HG02678 (cell line): ENCODE data around the gene KCNJ11.

Source experiments
- ATAC-seq: cut with Tn5 transposase; IDR thresholded peaks from one replicate; pipeline ENCODE4 v1.9.1; 2021; ENCODE audit warnings: mild to moderate bottlenecking, moderate library complexity; ENCODE audit not compliant: unreplicated experiment

Gene KCNJ11

GRCh38 chr11:17392872-17393271, 4.4 kb upstream of the KCNJ11 start:
- ATAC-seq, result no peak

DNA sequence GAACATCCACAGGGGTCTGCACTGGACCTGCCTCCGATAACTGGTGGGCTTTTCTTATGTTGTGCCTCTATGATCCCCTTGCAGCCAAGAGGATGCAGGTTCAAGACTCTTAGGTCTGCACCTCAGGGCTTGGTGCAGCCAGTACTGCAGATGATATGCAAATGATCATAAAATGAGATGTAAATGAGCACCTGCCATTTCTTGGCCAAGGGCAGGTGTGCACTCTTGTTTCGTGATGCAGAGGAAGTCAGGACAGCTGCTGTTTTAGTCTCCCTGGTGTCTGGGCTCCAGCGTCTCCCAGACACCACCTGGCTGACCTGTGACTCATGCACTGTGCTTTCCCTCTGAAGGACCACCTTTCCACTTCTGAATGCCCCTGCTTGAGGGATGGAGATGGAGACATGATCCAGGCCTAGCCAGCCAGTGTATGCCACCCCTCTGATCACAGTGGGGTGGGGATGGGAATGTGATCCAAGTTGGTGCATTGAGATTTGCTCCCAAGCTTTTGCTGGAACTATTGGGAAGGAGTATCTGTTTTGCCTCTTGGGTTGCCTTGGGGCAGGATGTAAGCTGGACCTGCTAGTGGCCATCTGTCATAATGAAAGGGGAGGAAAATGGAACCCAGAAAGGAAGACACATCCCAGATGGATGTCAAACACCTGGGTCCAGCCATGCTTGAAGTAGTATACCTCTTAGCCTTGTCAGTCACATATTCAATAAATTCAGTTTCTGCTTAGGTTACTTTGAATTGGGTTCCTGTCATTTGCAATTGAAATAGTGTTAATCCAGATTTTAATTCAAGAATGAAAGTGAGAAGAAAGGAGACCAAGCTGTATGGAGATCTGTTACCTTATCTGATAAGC, 3.3 kb upstream of the KCNJ11 start:
- no peak for ATAC-seq

DNA sequence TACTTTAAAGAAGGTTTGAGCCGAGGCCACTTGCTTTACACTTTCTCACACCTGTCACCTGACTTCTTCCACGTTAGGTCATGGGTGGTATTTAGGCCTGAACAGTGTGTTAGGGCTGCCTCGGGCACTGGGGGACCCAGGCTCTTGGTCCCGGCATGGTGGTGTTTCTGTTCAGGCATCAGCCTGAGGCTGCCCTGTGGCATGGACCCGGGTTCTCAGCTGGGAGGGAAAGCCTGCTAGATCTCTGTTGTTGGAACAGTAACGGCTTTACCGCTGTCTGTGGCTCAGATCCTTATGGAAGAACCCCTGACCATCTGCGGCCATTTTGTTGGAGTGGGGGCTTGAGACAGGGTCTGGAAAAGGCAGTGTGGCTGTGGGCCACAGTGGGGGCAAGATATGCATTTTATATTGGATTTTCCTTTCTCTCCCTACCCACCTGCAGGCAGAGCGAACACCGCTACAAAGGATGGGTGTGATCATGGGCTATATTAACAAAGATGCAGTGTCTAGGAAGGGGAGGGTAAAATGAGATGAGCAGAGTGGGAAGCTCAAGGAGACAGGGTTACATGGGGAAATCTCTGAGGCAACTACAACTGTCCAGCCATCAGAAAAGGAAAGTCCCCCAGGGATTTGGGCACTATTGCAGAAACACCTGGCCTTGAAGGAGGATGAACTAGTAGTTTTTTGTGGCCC, 1.6 kb upstream of the KCNJ11 start:
- ATAC-seq, result no peak

- peak; percentile 70 for ATAC-seq
These were observed 925 bp upstream of the KCNJ11 start for GRCh38 chr11:17389211-17389956.

- ATAC-seq, result no peak
These were observed 648 bp downstream of the KCNJ11 start for GRCh38 chr11:17387811-17388210.

- no peak for ATAC-seq
These were observed 1.2 kb downstream of the KCNJ11 start for GRCh38 chr11:17387254-17387653.

GRCh38 chr11:17386331-17387084, 2.0 kb downstream of the KCNJ11 start:
- ATAC-seq, result peak; percentile 48

- ATAC-seq, result no peak
These were observed 2.5 kb downstream of the KCNJ11 start for GRCh38 chr11:17385926-17386325.

- no peak for ATAC-seq
These were observed 3.0 kb downstream of the KCNJ11 start for GRCh38 chr11:17385492-17385891.

DNA sequence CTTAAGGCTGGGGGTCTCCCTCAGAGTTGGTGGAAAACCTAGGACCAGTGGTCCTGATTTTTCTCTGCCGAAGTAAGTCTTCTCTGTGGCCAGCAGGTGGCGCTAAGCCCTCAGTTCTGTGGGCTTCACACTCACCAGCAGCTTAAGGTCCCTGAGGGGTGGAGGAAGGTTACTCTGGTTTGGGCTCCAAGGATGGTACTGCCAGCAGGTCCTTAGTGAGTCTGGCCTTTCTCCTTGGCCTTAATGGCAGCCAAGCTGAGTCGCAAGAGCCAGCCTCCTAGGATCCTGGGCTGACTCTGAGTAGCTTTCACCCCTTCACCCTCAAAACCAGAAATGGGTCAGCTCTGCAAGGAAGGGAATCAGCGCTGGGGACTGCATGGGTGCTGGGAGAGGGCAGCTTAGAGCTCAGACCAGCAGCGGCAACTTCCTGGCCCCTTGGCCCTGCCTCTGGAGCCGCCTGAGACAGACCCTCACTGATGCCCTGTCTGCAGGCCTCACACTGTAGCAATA, 4.4 kb downstream of the KCNJ11 start:
- peak; percentile 62 for ATAC-seq

GRCh38 chr11:17383461-17383860, 5.0 kb downstream of the KCNJ11 start:
- ATAC-seq, result no peak

DNA sequence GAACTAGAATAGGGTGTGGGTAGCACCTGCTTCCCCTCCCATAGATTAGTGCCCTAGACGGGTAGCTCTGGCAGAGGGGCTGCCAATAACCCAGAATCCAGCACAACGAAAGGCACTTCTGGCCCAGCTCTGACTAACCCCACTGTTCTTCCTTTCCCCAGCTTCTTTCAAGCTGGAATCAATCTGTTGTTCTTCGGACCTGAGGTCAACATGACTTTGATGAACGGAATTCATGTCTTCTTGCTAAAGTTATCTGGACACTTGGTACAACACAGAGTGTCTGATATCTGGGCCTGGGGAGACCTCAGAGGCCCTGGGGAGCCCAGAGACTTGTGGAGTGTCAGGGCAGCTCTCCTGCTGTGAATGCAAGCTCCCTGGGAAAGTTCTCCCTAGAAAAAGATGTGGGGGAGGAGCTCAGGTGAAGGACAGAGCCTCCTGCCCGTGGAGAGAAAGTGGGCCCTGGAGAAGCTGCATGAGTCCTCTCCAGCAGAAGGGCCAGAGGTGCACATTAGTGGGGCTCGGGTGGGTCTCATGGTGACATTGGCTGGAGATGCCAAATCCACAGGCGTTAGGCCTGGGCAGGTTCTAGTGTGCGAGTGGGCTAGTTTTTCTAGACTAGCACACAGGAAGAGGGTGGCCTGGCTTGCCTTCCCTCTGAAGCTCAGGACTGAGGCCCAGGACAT, 6.3 kb downstream of the KCNJ11 start:
- ATAC-seq, result no peak

DNA sequence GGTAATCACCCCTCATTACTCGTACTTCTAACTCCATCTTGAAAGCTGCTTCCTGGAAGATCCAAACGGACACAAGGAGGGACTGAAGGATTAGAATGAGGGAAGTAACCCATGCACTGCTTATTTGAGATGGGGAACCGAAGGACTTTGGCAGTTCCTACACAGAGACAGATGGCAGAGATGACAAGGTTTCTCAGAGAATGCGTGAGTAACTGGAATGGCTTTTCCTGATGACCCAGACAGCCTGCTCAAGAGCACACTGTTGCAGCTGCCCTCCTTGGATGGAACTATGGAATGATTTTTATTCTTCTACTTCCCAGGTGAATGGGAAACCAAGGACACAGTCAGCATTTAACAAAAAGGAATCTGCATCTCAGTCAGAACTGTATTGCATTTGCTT, 7.3 kb downstream of the KCNJ11 start:
- no peak for ATAC-seq

GRCh38 chr11:17379383-17380180, 8.9 kb downstream of the KCNJ11 start:
- no peak for ATAC-seq

GRCh38 chr11:17378655-17379054, 9.8 kb downstream of the KCNJ11 start:
- no peak for ATAC-seq

DNA sequence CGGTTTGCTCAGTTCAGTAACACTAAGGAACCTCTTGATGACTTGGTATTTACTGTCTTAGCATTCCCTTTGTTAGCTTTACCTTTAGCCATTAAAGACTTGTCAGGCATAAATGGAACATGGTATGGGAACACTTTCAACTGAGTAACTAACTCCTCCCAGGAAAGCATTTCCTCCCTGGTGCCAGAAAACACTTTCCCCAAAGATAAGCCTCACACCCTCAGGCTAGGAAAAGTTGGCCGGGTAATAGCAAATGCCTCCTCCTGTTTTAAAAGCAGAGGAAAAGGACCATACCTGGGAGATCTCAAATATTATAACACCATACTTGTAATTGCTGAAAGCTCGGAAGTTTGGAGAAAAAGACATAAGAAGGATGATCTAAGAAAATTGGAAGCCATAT, 12.0 kb downstream of the KCNJ11 start:
- ATAC-seq, result no peak

GRCh38 chr11:17375547-17375946, 12.9 kb downstream of the KCNJ11 start:
- no peak for ATAC-seq

GRCh38 chr11:17371614-17372013, 16.8 kb downstream of the KCNJ11 start:
- ATAC-seq, result no peak

- ATAC-seq, result no peak
These were observed 18.7 kb downstream of the KCNJ11 start for GRCh38 chr11:17369684-17370243.
